ENCODE data around the gene ABLIM3.
A peak's percentile ranks its signal among the peaks of the same experiment; 100 is the strongest.

ABLIM3 gene

DNA sequence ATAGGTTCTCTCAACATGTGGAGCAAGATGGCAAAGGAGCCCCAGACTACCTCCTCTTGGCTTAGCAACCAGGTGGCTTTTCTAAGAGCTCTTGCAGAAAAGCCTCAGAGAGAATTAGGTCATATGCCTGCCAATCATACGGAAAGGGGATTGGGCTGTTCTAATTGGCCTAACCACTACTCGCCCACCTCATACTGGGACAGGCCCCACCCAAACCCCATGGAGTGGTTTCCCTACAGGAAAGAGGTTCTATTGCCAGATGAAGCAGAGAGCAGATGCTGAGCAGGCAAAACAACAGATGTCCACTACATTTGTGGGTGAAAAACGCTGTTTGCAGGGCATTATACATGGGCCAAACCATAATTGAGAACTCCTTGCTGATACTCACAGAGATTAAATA, 29.0 kb downstream of the ABLIM3 start:
- POLR2A ChIA-PET, result no interaction called here
- no peak for DNase-seq (ENCODE audit: extremely low spot score)
- TF ChIP-seq, protein P1, sequence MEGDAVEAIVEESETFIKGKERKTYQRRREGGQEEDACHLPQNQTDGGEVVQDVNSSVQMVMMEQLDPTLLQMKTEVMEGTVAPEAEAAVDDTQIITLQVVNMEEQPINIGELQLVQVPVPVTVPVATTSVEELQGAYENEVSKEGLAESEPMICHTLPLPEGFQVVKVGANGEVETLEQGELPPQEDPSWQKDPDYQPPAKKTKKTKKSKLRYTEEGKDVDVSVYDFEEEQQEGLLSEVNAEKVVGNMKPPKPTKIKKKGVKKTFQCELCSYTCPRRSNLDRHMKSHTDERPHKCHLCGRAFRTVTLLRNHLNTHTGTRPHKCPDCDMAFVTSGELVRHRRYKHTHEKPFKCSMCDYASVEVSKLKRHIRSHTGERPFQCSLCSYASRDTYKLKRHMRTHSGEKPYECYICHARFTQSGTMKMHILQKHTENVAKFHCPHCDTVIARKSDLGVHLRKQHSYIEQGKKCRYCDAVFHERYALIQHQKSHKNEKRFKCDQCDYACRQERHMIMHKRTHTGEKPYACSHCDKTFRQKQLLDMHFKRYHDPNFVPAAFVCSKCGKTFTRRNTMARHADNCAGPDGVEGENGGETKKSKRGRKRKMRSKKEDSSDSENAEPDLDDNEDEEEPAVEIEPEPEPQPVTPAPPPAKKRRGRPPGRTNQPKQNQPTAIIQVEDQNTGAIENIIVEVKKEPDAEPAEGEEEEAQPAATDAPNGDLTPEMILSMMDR (IDR thresholded peaks at IDR 0.05; ENCODE audit: control extremely low read depth, extremely low read depth, low read depth, missing control alignments), result no peak
- CTCF ChIA-PET, result interaction anchor here (1.0 kb wide), 1 partner anchor 27 kb away, joined by 3 read pairs; no protein-coding TSS in a partner anchor

DNA sequence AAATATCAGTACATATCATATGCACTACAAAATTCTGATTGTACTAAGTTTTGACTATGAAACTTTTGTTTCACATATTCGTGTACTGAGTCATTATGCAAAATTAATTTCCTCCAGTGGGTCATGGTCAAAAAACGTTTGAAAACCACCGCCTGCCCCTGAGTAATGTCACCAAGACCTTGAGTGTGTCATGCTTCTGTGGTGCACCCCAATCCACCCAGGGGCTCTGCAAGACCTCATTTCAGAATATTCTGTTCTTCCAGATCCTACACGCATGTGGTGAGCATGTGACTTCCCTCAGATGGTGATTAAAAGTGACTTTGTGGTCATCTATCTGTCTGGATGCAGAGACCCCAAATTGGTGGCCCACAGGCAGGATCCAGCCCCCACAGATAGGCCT, 31.0 kb downstream of the ABLIM3 start:
- CTCF ChIA-PET, result no interaction called here

DNA sequence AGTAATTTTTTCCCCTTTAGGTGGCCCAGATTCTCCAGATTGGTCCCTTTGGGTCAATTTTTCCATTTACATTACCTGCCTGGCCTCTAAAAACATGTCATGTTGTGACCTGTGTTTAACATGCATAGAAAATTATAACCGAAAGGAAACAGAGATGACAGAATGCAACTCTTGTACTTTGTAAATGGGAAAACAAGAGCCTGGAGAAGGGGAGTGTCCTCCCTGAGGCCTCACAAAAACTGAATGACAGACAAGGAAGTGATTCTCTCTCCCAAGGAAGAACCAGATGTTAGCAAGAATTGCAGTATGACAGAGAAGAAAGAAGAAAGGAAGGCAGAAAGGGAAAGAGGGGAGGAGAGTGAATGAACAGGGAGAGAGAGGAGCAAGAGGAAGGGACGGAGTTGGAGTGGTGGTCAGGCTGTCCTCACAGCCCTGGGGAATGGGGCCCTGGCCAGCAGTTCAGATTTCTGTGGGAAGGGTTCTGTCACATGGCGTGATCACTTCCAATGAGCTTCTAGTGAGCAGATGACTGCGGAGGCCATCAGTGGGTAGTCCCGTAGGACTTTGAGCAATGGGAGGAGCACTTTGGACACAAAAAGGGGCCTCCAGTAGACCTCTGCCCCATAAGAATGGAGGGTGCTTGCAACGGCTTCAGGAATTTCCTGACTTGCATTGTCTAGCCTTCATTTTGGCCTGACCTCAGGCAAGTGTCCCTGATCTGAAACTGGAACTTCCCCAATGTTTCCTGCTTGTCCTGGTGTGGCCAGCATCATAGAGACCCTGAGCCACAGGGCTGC, 31.6 kb downstream of the ABLIM3 start:
- no peak for DNase-seq (ENCODE audit: extremely low spot score)
- CTCF ChIA-PET, result no interaction called here
- TF ChIP-seq, protein P1 (IDR thresholded peaks at IDR 0.05; ENCODE audit: control extremely low read depth, extremely low read depth, low read depth, missing control alignments), result no peak
- POLR2A ChIA-PET, result no interaction called here

More for the DNA sequence above, 31.0 kb downstream of the ABLIM3 start:
- TF ChIP-seq, protein P1 (IDR thresholded peaks at IDR 0.05; ENCODE audit: control extremely low read depth, extremely low read depth, low read depth, missing control alignments), result no peak
- POLR2A ChIA-PET, result no interaction called here
- DNase-seq (ENCODE audit: extremely low spot score), result peak; percentile 16

DNA sequence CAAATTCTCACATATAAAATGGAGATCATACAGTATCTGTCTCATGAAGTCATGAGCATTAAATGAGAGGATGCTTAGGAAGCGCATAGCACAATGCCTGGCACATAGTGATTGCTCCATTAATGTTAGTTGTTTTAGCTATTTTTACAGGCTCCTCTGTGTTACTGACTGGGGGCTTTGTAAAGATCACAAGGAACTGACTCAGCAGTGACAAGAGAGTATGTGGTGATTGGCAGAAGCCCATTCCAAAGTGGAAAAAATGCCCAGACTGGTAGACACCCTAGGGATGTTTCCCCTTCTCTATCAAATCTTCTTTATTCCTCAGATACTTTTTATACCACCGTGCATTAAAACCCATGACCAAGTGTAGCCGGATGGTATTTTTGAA, 33.5 kb downstream of the ABLIM3 start:
- no peak for DNase-seq (ENCODE audit: extremely low spot score)
- POLR2A ChIA-PET, result no interaction called here
- CTCF ChIA-PET, result no interaction called here
- TF ChIP-seq, protein P1 (IDR thresholded peaks at IDR 0.05; ENCODE audit: control extremely low read depth, extremely low read depth, low read depth, missing control alignments), result no peak

DNA sequence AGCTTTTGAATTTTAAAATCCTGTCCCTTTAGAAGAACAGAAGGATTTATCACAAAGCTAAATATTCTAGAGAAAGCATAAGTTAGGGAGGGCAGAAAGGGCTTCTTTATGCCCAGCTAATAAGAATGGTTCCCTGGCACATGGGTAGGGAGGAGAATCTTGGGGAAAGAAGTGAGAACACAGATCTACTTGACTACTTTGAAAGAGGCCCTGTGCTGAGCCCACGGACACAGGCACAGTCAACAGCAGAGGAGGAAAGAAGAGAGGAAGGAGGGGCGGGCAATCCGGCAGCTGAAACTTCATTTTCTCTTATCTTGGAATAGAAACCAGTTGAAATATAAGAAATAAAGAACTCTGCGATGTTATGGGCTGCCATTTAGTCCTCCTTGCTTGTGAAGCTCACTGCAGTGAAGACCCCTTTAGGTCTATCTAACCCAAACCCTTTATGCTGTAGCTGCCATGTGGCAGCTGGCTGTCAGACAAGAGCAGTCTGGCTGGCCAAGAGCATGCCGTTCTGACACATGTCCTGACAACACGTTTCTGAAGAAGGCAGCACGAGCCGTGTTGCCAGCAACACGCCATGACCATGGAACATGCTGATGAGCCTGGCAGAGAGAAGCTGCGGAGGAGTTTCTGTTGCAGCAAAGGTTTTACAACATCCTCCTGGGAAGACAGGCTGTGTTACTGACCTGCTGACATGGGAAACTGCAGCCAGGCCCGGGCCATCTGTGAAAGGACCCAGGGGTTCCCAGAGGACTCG, 34.2 kb downstream of the ABLIM3 start:
- TF ChIP-seq, protein P1 (IDR thresholded peaks at IDR 0.05; ENCODE audit: control extremely low read depth, extremely low read depth, low read depth, missing control alignments), result no peak
- CTCF ChIA-PET, result no interaction called here
- POLR2A ChIA-PET, result no interaction called here
- DNase-seq (ENCODE audit: extremely low spot score), result no peak

DNA sequence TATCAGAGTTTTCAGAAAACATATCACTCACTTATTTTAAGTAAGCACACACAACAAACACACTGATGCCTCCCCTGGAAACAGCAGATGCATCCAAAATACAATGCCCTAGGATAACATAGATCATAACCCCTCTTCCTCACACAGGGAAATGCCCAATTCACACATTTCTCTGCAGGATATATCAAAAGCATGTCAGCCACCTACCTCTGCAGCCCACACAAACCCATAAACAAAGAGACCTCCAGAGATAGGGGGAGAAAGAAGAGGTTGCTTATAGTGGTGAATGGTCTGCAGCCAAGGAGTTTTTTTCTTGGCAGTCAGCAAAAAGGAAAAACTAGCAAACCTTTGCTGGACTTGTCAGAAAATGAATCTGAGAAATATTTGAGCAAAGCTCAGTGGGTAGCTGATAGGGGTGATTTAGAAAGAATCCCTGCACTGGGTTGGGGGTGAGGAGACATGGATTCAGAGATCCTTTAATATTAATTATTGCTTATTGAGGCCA, 36.1 kb downstream of the ABLIM3 start:
- DNase-seq (ENCODE audit: extremely low spot score), result no peak
- TF ChIP-seq, protein P1 (IDR thresholded peaks at IDR 0.05; ENCODE audit: control extremely low read depth, extremely low read depth, low read depth, missing control alignments), result no peak
- POLR2A ChIA-PET, result no interaction called here
- CTCF ChIA-PET, result no interaction called here

Data from GM10248 (cell line).